DND-41 (cell line): ENCODE data around the gene FFAR4.

Source experiments
- ATAC-seq: fragments of 200-7000 bp; cut with Tn5 transposase; 3 replicates; pipeline ENCODE4 v1.9.1; 2021; ENCODE audit warnings: low read depth; ENCODE audit not compliant: insufficient read depth
- DNase-seq: peaks from one replicate; pipeline ENCODE4 v3.0.0-alpha.2; 2020
- H2AFZ ChIP-seq: 2 replicates; pipeline ENCODE4 v1.6.0; 2012; ENCODE audit warnings: low read depth, low read length
- H3K27ac ChIP-seq: 2 replicates; pipeline ENCODE4 v1.5.1; 2012; ENCODE audit warnings: low read length, inconsistent platforms
- H3K27me3 ChIP-seq: fragments of 200-600 bp; sonication (generic); 2 replicates; pipeline ENCODE4 v1.6.0; 2012; ENCODE audit warnings: low read length, mild to moderate bottlenecking, inconsistent platforms; ENCODE audit not compliant: insufficient read depth, poor library complexity
- H3K36me3 ChIP-seq: 2 replicates; pipeline ENCODE4 v1.5.1; 2012; ENCODE audit warnings: low read length, inconsistent platforms; ENCODE audit not compliant: insufficient read depth
- H3K4me1 ChIP-seq: 2 replicates; pipeline ENCODE4 v1.5.1; 2012; ENCODE audit warnings: mild to moderate bottlenecking, low read length; ENCODE audit not compliant: insufficient read depth
- H3K4me2 ChIP-seq: 2 replicates; pipeline ENCODE4 v1.6.0; 2012; ENCODE audit warnings: mild to moderate bottlenecking, moderate library complexity, low read length, inconsistent platforms; ENCODE audit not compliant: insufficient read depth
- H3K4me3 ChIP-seq, 2 experiments: fragments of 200-600 bp in 1 of 2; shearing (Covaris generic) in 1 of 2; 2 replicates each; pipeline ENCODE4 v1.5.1; 2012 to 2016; ENCODE audit warnings: inconsistent platforms in 2 of 2, low read length in 2 of 2, mild to moderate bottlenecking in 2 of 2, low read depth in 1 of 2, moderate library complexity in 1 of 2
- H3K79me2 ChIP-seq: 2 replicates; pipeline ENCODE4 v1.6.0; 2012; ENCODE audit warnings: low read length, inconsistent platforms; ENCODE audit not compliant: insufficient read depth
- H3K9ac ChIP-seq: 2 replicates; pipeline ENCODE4 v1.6.0; 2012; ENCODE audit warnings: low read depth, mild to moderate bottlenecking, inconsistent platforms, low read length, moderate library complexity
- H3K9me3 ChIP-seq: 2 replicates; pipeline ENCODE4 v1.5.1; 2012; ENCODE audit warnings: low read length, moderate library complexity, mild to moderate bottlenecking, inconsistent platforms; ENCODE audit not compliant: insufficient read depth, severe bottlenecking
- H4K20me1 ChIP-seq: 2 replicates; pipeline ENCODE4 v1.6.0; 2012; ENCODE audit warnings: low read length; ENCODE audit not compliant: insufficient read depth
- CTCF ChIP-seq: IDR thresholded peaks from 2 replicates; pipeline ENCODE4 v1.5.1; 2012; ENCODE audit warnings: borderline replicate concordance, low read length, moderate library complexity, mild to moderate bottlenecking; ENCODE audit not compliant: poor library complexity, severe bottlenecking; ENCODE audit errors: extremely low read depth
- EZH2 ChIP-seq: IDR thresholded peaks from 3 replicates; pipeline ENCODE4 v1.6.1; 2012; ENCODE audit warnings: borderline replicate concordance, low read depth, mild to moderate bottlenecking, moderate library complexity, low read length, inconsistent platforms; ENCODE audit not compliant: severe bottlenecking

Gene FFAR4

GRCh38 chr10:93580828-93581227 is 14.4 kb downstream of the FFAR4 start:
- H3K4me2 ChIP-seq: no peak overlapping the region
- H3K36me3 ChIP-seq: no peaks in the 10 kb centered on the region
- no peaks in the 10 kb centered on the region for H3K27me3 ChIP-seq
- H3K79me2 ChIP-seq: no peaks in the 10 kb centered on the region
- H4K20me1 ChIP-seq: no peaks in the 10 kb centered on the region
- no peak overlapping the region for H3K27ac ChIP-seq
- no peaks in the 10 kb centered on the region for H3K9me3 ChIP-seq
- DNase-seq (no peak), ATAC-seq (no peak)
- no peaks in the 10 kb centered on the region for H3K4me1 ChIP-seq
- no peak overlapping the region for H3K4me3 ChIP-seq
- no peak overlapping the region for H2AFZ ChIP-seq
- H3K9ac ChIP-seq: no peak overlapping the region
- TF ChIP-seq CTCF (no peak), EZH2 (no peak)

- Histone ChIP-seq H3K4me3 (no peak overlapping the region), H3K4me2 (no peak overlapping the region), H3K9me3 (no peaks in the 10 kb centered on the region), H3K4me1 (no peaks in the 10 kb centered on the region), H3K79me2 (no peaks in the 10 kb centered on the region), H3K27ac (no peak overlapping the region), H2AFZ (no peak overlapping the region), H3K9ac (no peak overlapping the region), H3K36me3 (no peaks in the 10 kb centered on the region), H4K20me1 (no peaks in the 10 kb centered on the region), H3K27me3 (peaks cover 8% of the 10 kb centered on the region)
- DNase-seq (no peak), ATAC-seq (no peak)
- TF ChIP-seq EZH2 (no peak), CTCF (no peak)
Measured at GRCh38 chr10:93584445-93584844, 18.0 kb downstream of the FFAR4 start.

GRCh38 chr10:93589648-93590562 is 23.4 kb downstream of the FFAR4 start:
- no peak overlapping the region for H3K9ac ChIP-seq
- ATAC-seq: no peak
- no peaks in the 10 kb centered on the region for H3K4me1 ChIP-seq
- no peaks in the 10 kb centered on the region for H3K79me2 ChIP-seq
- H3K4me3 ChIP-seq: no peak overlapping the region
- peaks cover 8% of the 10 kb centered on the region for H3K27me3 ChIP-seq
- no peaks in the 10 kb centered on the region for H3K9me3 ChIP-seq
- no peak overlapping the region for H3K4me2 ChIP-seq
- H2AFZ ChIP-seq: no peak overlapping the region
- no peaks in the 10 kb centered on the region for H3K36me3 ChIP-seq
- TF ChIP-seq CTCF (no peak), EZH2 (no peak)
- H3K27ac ChIP-seq: no peak overlapping the region
- no peak for DNase-seq
- no peaks in the 10 kb centered on the region for H4K20me1 ChIP-seq
